Fibroblast of villous mesenchyme (primary cell): ENCODE results near the gene NDUFV2. TPM values are rescaled to one million over a fixed set of nuclear protein-coding genes. Genes with fewer than 3 reads are reported as not detected.

Experiments used
- DNase-seq: peaks from one replicate; pipeline ENCODE4 v3.0.0-alpha.2; 2010; ENCODE audit warnings: low read depth
- H3K4me3 ChIP-seq: 2 replicates; pipeline ENCODE4 v1.5.1; 2011; ENCODE audit warnings: low read depth, mild to moderate bottlenecking, low read length
- total RNA-seq: library from RNA; depleted of rRNA; stranded (reverse); fragments of >200 nt; gene quantifications from 2 replicates; pipeline ENCODE4 v1.2.3, GENCODE V29; 2012
- TF ChIP-seq, protein P1 (sequence below): IDR thresholded peaks from 2 replicates; pipeline ENCODE4 v1.5.1; 2012; ENCODE audit warnings: low read depth, mild to moderate bottlenecking, low read length; ENCODE audit not compliant: insufficient read depth

NDUFV2 gene
- total RNA-seq, 1 donor = 127 TPM

- H3K4me3 ChIP-seq = no peak overlapping the region
- DNase-seq = no peak
Observed at GRCh38 chr18:9172506-9173127, 70.1 kb downstream of the NDUFV2 start.

DNA sequence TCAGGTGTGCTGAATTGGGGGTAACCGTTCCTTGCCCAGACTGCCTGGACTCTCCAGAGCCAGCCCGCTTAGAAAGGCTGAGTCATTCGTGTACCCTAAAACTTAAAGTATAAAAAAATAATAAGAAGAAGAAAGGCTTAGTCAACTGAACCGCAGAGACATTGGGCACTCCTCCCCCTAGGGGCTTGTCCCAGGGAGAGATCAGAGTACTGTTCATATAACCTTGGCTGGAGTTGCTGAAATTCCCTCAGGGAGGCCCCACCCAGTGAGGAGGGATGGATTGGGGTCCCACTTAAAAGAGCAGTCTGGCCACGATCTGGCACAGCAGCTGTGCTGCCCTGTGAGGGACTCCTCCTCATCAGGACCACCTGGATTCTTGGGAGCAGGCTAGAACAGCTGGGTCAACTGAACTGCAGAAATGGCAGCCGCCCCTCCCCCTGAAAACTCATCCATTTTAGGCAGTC is 71.3 kb downstream of the NDUFV2 start:
- no peak for DNase-seq
- TF ChIP-seq, protein P1, sequence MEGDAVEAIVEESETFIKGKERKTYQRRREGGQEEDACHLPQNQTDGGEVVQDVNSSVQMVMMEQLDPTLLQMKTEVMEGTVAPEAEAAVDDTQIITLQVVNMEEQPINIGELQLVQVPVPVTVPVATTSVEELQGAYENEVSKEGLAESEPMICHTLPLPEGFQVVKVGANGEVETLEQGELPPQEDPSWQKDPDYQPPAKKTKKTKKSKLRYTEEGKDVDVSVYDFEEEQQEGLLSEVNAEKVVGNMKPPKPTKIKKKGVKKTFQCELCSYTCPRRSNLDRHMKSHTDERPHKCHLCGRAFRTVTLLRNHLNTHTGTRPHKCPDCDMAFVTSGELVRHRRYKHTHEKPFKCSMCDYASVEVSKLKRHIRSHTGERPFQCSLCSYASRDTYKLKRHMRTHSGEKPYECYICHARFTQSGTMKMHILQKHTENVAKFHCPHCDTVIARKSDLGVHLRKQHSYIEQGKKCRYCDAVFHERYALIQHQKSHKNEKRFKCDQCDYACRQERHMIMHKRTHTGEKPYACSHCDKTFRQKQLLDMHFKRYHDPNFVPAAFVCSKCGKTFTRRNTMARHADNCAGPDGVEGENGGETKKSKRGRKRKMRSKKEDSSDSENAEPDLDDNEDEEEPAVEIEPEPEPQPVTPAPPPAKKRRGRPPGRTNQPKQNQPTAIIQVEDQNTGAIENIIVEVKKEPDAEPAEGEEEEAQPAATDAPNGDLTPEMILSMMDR = no peak
- no peak overlapping the region for H3K4me3 ChIP-seq

More at GRCh38 chr18:9172506-9173127, 70.1 kb downstream of the NDUFV2 start:
- TF ChIP-seq, protein P1 = no peak

- H3K4me3 ChIP-seq = no peak overlapping the region
- no peak for DNase-seq
- TF ChIP-seq, protein P1 = no peak
Observed at GRCh38 chr18:9174302-9174701, 71.8 kb downstream of the NDUFV2 start.

DNA sequence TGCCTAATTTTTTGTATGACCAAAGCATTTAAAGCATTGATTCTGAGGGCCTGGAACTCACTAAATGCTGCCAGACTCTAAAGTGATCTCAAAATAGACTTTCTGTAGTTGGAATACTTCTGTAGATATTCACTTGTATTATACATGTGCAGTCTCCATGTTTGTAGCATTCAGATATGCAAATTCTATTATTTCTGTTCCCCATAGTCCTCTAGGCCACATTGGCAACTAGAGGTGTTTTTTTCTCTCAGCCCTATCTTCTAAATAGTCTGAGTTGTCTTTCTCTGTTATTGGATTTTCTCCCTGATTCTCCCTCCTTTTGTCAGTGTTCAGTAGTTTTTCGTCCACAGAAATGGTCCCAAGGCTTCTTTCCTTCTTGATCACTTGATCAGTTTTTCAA is 72.6 kb downstream of the NDUFV2 start:
- TF ChIP-seq, protein P1 = no peak
- no peak overlapping the region for H3K4me3 ChIP-seq
- no peak for DNase-seq

GRCh38 chr18:9177031-9177430 is 74.5 kb downstream of the NDUFV2 start:
- no peak overlapping the region for H3K4me3 ChIP-seq
- DNase-seq = no peak
- TF ChIP-seq, protein P1 = no peak

DNA sequence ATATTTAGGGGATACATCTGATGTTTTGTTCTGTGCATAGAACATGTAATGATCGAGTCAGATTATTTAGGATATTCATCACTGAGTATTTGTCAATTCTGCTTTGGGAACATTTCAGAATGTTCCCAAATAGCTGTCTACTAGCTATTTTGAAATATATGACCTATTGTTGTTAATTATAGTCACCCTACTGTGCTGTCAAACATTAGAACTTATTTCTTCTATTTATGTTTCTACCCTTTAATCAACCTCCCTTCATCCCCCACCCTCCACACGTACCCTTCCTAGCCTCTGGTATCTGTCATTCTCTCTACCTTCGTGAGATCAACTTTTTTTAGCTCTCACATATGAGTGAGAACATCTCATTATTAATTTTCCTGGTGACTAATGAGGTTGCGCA is 75.0 kb downstream of the NDUFV2 start:
- TF ChIP-seq, protein P1 = no peak
- H3K4me3 ChIP-seq = no peak overlapping the region
- DNase-seq = no peak

DNA sequence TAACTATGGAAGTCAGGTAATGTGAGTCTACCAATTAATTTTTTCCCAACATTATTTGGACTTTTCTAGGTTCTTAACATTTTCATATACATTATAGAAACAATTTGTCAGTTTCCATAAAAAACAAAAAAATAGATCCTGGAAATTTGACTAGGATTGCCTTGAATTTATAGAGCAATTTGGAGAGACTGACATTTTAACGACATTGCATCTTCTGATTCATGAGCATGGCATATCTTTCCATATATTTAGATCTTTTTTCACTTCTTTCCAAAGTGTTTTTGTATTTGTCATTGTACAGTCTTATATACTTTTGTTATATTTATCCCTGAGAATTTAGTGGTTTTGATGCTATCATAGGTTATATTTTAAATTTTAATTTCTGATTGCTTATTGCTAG is 76.1 kb downstream of the NDUFV2 start:
- DNase-seq = no peak
- H3K4me3 ChIP-seq = no peak overlapping the region
- TF ChIP-seq, protein P1 = no peak
